Stimulated activated CD4-positive, alpha-beta T cell treated with anti-CD3 and anti-CD28 coated beads, Interleukin-15, amount 100 ng/mL, for 48 hours (primary cell): ENCODE results near the gene PLEK2.
"Not testable (repeated sequence)": the region's sequence is repeated elsewhere in the genome, so short reads cannot be mapped to it uniquely, and the experiment has no call there.

Experiments
- DNase-seq, 2 donors: peaks; one replicate each; pipeline ENCODE4 v3.0.0-alpha.2; 2020; ENCODE audit warnings: low read depth in 2 of 2

The PLEK2 gene

DNA sequence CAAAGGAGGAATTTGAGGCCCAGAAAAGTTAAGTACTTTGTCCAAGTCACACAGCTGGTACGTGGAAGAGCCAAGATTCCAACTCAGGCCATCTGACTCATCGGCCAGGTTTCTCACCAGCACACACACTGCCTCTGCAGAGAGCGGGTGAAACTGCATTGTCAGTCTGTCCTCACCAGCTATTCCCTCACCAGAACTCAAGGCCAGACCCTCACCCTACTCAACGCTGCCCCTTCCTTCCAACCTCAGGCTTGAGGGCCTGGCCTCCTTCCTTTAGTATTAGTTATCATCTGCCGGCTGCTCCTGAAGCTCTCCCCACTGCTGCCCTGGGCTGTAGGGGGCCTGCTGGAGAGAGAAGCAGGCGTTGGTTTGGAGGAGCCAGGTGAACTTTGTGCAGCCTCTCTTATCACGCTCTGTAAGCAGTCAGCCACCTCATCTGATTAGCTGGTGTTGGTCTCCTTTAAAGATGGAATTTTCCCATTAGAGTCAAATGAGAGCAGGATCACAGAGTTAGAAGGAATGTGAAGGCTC is 16.6 kb upstream of the PLEK2 start:
- no peak for DNase-seq

GRCh38 chr14:67426983-67427606 is 15.1 kb upstream of the PLEK2 start:
- DNase-seq, result peak; percentile 56 to 63

- DNase-seq, result no peak
Measured at GRCh38 chr14:67426161-67426560, 14.2 kb upstream of the PLEK2 start.

DNA sequence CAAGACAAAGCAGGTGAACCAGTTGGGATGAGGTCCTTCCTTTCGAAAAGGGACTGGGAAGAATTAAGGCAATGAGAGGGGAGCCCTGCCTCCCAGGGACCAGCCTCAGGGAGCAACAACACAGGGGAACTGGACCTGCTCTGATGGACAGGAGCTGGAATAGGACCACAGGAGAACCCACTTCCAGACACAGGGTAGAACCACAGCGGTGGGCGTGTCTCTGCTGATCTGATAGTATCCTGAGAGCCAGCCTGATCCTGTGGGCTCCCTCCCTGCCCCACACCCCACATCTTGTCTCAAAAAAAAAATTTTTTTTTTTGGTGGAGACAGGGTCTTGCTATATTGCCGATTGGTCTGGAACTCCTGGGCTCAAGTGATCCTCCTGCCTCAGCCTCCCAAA is 13.6 kb upstream of the PLEK2 start:
- DNase-seq, result no peak

- no peak for DNase-seq
Measured at GRCh38 chr14:67424539-67424938, 12.6 kb upstream of the PLEK2 start.

DNA sequence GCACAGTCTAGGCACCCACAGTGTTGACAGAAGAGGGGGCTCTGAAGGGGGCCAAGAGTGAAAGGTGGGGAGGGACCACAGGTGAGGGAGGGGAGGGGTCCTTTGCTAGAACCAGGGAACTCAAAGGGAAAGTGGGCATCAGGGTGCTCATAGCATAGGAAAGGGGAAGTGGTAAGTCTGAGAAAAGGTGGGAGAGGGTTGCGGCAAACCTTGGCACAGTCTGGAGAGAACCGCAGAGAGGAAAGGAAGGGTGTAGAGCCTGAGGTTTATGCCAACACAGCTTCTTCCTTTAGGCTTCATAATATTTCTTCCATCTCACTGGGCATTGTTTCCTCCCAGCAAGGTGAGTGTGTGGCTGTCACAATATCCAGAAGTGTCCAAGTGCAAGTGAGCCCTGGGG is 11.5 kb upstream of the PLEK2 start:
- no peak for DNase-seq

- DNase-seq, result no peak
Measured at GRCh38 chr14:67421356-67422224, 9.6 kb upstream of the PLEK2 start.

DNA sequence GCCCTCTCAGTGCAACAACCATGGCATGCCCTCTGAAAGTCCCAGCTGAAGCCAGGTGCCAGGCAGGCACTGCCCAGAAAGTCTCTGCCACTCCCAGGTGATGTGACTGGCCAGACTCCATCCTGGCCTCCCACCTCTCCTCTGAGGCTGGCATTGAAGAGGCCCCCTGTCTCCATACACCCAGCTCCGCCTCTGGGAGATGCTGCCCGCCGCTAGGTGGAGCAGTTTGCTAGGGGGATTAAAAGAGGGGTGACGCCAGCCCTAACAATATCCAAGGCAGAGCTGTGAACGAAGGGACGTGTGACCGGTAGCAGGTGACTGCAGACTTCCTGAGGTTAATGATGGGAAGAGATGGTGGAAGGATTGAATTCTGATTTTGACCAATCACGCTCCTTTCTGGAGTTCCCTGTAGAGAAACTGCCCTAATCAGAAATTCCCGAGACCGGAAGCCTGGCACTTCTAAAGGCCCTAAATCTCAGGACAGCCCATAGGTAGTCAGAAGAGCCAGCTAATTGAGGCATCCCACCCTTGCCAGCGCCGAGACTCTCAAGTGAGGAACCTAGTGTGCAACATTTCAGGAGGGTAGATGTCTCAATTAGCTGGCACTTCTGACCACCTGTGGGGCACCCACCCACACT is 8.3 kb upstream of the PLEK2 start:
- peak in 1 of 2 donors; percentile 27 for DNase-seq

DNA sequence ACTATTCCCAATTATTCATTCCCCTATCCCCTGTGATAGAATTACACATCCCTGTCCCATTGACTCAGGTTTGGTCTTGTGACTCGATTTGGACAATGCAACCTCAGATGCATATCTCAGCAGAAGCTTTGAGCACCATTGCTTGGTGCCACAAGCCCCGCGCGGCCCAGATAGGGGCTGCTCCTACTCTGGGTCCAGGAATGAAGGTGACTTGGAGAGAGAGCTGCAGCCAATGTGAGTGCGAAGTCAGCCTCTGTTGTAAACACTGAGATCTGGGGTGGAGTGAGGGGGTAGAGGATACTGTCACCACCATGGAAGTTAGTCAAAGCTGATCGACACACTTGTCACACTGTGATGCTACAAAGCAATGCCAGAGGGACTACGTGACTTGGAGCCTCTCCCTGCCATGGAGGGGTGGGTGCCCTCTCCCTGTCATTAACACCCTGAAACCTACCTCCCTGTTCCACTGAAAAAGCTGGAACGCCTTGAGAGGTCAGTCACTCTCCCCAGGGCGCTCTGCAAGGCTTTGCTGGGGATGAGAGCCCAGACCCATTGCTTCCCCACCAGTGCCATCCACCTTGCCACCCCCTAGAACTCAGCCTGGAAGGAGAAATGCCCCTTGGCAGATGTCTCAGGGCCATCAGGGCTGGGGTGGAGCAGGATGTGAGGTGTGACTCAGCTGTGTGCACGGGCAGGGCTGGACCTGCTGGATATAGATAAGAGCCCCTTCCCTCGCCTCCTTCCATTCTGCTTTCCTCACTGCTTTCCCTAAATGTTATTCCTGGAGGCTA is 6.6 kb upstream of the PLEK2 start:
- DNase-seq, result no peak

- DNase-seq, result no peak
Measured at GRCh38 chr14:67417633-67418032, 5.7 kb upstream of the PLEK2 start.

- DNase-seq, result no peak
Measured at GRCh38 chr14:67416810-67417209, 4.8 kb upstream of the PLEK2 start.

DNA sequence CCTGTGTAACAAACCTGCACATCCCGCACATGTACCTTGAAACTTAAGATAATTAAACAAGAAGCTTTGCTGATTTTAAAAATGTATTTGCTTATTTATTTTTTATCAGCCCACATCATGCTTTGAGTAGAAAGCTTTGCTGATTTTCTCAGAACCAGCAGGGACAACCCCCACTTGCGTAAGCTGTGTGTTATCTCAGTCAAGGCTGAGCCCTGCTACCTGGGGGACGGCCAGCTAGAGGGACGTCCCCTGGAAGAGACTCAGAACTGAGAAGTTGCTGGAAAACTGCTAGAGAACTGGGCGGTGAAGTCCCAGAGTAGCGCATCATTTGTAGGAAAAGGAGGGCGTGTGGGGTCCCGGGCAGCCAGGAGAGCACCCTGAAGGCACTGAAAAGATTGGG is 4.1 kb upstream of the PLEK2 start:
- DNase-seq, result no peak

- DNase-seq, result not testable (repeated sequence)
Measured at GRCh38 chr14:67415610-67416009, 3.6 kb upstream of the PLEK2 start.

- DNase-seq, result peak in 1 of 2 donors; percentile 31
Measured at GRCh38 chr14:67413806-67414769, 2.1 kb upstream of the PLEK2 start.

DNA sequence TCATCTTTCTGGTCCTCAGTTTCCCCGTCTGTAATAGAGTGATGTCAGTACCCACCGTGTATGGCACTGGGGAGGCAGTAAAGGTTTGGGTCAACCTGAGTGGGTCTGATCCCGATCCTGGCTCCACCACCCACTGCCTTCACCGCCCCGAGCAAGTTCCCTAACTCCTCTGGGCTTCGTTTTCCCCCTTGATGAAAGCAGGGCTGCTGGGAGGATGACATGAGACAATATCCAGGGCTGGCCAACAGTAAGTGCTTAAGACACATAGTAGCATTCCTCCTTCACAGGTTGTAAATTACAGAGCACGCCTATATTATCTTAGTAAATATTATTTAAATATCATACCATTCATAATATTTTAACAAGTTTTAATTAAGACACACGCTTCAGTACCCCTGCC is 595 bp downstream of the PLEK2 start:
- no peak for DNase-seq

DNA sequence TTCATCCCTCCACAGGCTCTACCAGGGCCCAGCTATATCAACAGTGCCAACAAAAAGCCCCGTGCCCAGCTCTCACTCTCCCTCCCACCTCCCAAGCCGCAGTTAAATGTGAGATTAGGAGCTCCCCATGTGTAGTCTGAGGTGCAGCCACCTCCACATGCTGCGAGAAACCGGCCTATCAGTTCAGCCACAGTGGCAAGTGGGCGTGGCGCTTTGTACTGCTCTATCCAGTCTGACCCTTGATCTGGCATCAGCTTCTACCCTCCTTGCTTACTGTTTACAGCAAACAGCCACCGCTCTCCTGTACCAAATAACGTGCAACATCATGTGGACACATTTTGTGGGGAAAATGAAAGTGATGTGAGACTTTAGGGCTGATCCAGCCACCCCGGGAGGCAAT is 1.7 kb downstream of the PLEK2 start:
- no peak for DNase-seq

- DNase-seq, result no peak
Measured at GRCh38 chr14:67409461-67409860, 2.5 kb downstream of the PLEK2 start.

DNA sequence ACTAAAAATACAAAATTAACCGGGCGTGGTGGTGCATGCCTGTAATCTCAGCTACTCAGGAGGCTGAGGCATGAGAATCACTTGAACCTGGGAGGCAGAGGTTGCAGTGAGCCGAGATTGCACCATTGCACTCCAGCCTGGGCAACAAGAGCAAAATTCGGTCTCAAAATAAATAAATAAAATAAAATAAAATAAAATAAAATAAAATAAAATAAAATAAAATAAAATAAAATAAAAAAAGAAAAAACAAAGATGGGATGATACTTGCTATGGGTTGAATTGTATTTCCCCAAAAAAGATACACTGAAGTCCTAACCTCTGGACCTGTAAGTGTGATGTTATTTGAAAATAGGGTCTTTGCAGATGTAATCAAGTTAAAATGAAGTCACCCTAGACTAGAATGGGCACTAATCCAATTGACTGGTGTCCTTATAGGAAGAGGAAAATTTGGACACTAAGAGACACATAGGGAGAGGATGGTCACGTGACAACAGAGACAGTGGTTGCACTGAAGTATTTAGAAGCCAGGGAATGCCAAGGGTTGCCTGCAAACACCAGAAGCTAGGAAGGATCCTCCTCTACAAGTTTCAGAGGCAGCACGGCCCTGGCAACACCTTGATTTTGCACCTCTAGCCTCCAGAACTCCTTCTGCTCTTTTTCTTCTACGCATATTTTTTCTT is 3.7 kb downstream of the PLEK2 start:
- not testable (repeated sequence) for DNase-seq

GRCh38 chr14:67405771-67406170 is 6.2 kb downstream of the PLEK2 start:
- no peak for DNase-seq

DNA sequence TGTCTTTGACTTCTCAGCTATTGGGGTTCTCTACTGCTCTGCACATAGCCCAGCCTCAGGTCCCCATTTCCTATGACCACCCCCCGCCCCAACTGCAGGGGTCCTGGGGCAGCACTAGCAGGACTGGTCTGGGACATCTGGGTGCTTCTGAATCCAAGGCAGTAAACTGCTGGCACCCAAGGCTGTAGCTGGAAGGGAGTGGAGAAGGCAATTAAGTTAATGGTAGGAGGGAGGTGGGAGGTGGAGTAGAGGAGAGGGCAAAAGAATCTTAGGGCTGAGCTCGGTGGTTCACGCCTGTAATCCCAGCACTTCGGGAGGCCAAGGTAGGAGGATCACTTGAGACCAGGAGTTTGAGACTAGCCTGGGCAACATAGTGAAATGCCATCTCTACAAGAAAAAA is 11.5 kb downstream of the PLEK2 start:
- no peak for DNase-seq
